ENCODE data around the gene QSOX2. TPM values are rescaled to one million over a fixed set of nuclear protein-coding genes. Genes with fewer than 3 reads are reported as not detected.

Gene QSOX2
- total RNA-seq, 1 experiment from 2014 or later, result 34.6 TPM

GRCh38 chr9:136231478-136232297, 13.9 kb downstream of the QSOX2 start:
- peaks cover 5% of the 10 kb centered on the region; the same call in 1 of the 2 replicates for H3K36me3 ChIP-seq (ENCODE audit: low read depth)
- ChIA-PET CTCF (no interaction called here), POLR2A (ENCODE audit: unreplicated experiment) (no interaction called here)
- H3K4me2 ChIP-seq, result no peak overlapping the region
- no peak overlapping the region for H2AFZ ChIP-seq
- no TSS peak for BruUV-seq (replicated peaks)
- no peak for TF ChIP-seq EZH2 (IDR thresholded peaks at IDR 0.05; ENCODE audit: low read depth)
- TF ChIP-seq CTCF (conservative IDR thresholded peaks at IDR 0.05), result no peak
- peaks cover 36% of the 10 kb centered on the region for H4K20me1 ChIP-seq (ENCODE audit: insufficient read depth)
- DNase-seq, result no peak
- H3K27me3 ChIP-seq (ENCODE audit: insufficient read depth, low read depth), result no peaks in the 10 kb centered on the region
- intact Hi-C loops (cut with micrococcal nuclease; ENCODE audit: unreplicated experiment), result no loop called here
- H3K4me1 ChIP-seq (replicated peaks; ENCODE audit: insufficient read depth), result peaks cover 29% of the 10 kb centered on the region
- H3K9me3 ChIP-seq (ENCODE audit: insufficient read depth, low read depth), result no peaks in the 10 kb centered on the region
- no peaks in the 10 kb centered on the region for H3K9me2 ChIP-seq (ENCODE audit: insufficient read depth)
- peaks cover 37% of the 10 kb centered on the region for H3K79me2 ChIP-seq (ENCODE audit: low read depth)
- H3F3A ChIP-seq (ENCODE audit: insufficient read depth, low read depth), result peaks cover 30% of the 10 kb centered on the region
- no peak overlapping the region for H3K4me3 ChIP-seq
- H3K27ac ChIP-seq, result no peak overlapping the region

GRCh38 chr9:136230773-136231172, 14.8 kb downstream of the QSOX2 start:
- intact Hi-C loops (cut with micrococcal nuclease; ENCODE audit: unreplicated experiment), result no loop called here
- CTCF ChIA-PET, result no interaction called here
- POLR2A ChIA-PET (ENCODE audit: unreplicated experiment), result no interaction called here
- Histone ChIP-seq H3K4me1 (replicated peaks; ENCODE audit: insufficient read depth) (peaks cover 29% of the 10 kb centered on the region), H3K79me2 (ENCODE audit: low read depth) (peaks cover 46% of the 10 kb centered on the region), H3K27me3 (ENCODE audit: insufficient read depth, low read depth) (no peaks in the 10 kb centered on the region), H2AFZ (no peak overlapping the region), H3F3A (ENCODE audit: insufficient read depth, low read depth) (peaks cover 30% of the 10 kb centered on the region), H4K20me1 (ENCODE audit: insufficient read depth) (peaks cover 42% of the 10 kb centered on the region), H3K27ac (no peak overlapping the region), H3K4me2 (no peak overlapping the region), H3K9me3 (ENCODE audit: insufficient read depth, low read depth) (no peaks in the 10 kb centered on the region), H3K4me3 (no peak overlapping the region), H3K9me2 (ENCODE audit: insufficient read depth) (no peaks in the 10 kb centered on the region), H3K36me3 (ENCODE audit: low read depth) (peaks cover 7% of the 10 kb centered on the region; the same call in 1 of the 2 replicates)
- TF ChIP-seq CTCF (conservative IDR thresholded peaks at IDR 0.05) (no peak), EZH2 (IDR thresholded peaks at IDR 0.05; ENCODE audit: low read depth) (no peak)
- BruUV-seq (replicated peaks), result no TSS peak
- DNase-seq, result no peak

- CTCF ChIA-PET, result no interaction called here
- peaks cover 50% of the 10 kb centered on the region for H3K79me2 ChIP-seq (ENCODE audit: low read depth)
Observed at GRCh38 chr9:136230365-136230764, 15.2 kb downstream of the QSOX2 start.

More at GRCh38 chr9:136230365-136230764, 15.2 kb downstream of the QSOX2 start:
- Histone ChIP-seq H4K20me1 (ENCODE audit: insufficient read depth) (peaks cover 42% of the 10 kb centered on the region), H3K27ac (no peak overlapping the region), H2AFZ (no peak overlapping the region), H3F3A (ENCODE audit: insufficient read depth, low read depth) (peaks cover 30% of the 10 kb centered on the region), H3K9me2 (ENCODE audit: insufficient read depth) (no peaks in the 10 kb centered on the region), H3K4me2 (no peak overlapping the region), H3K9me3 (ENCODE audit: insufficient read depth, low read depth) (no peaks in the 10 kb centered on the region), H3K27me3 (ENCODE audit: insufficient read depth, low read depth) (no peaks in the 10 kb centered on the region), H3K36me3 (ENCODE audit: low read depth) (peaks cover 8% of the 10 kb centered on the region; the same call in 1 of the 2 replicates), H3K4me1 (replicated peaks; ENCODE audit: insufficient read depth) (peaks cover 29% of the 10 kb centered on the region), H3K4me3 (no peak overlapping the region)
- BruUV-seq (replicated peaks), result no TSS peak
- intact Hi-C loops (cut with micrococcal nuclease; ENCODE audit: unreplicated experiment), result no loop called here
- TF ChIP-seq CTCF (conservative IDR thresholded peaks at IDR 0.05), result no peak
- TF ChIP-seq EZH2 (IDR thresholded peaks at IDR 0.05; ENCODE audit: low read depth), result no peak
- no peak for DNase-seq
- POLR2A ChIA-PET (ENCODE audit: unreplicated experiment), result no interaction called here
